ENCODE measurements around the gene ZNF236. TPM values are rescaled to one million over a fixed set of nuclear protein-coding genes. Genes with fewer than 3 reads are reported as not detected.
A peak's percentile ranks its signal among the peaks of the same experiment; 100 is the strongest.

The ZNF236 gene
- total RNA-seq, 4 donors from 2014 or later, result 15.6 to 28.0 (median 20.6) TPM

DNA sequence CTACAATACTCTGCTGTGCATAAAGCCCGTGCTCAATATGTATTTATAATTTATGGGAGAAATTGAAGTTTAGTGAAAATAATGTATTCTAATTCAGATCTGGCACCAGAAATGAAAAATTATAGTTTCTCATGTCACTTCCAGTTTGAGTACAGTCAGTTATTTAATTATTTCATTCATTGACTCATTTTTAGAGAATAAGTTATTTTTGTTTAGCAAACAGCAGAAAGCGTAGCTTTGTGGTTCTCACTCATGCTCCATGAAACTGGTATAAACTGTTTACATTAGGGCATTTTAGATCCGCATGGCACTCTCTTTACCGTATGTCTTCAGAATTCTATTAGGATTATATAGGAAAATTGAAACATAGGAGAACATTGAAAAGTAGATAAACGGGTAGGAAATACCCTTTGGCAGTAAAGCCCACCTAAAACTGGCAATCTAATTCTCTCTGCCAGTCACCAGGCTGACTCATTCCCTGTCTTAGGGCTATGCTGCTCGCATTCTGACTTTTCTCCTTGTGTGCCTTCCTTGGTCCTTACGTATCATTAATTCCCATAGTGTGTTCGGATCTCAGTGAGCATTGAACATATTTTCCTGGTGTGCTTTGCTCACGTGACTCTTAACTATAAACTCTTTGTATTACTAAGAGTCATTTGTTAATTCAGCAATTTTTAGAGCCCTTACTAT, 106.0 kb downstream of the ZNF236 start:
- H3K9me3 ChIP-seq, result no peaks in the 10 kb centered on the region
- H3K27ac ChIP-seq, result no peak overlapping the region
- H3K4me1 ChIP-seq, result no peaks in the 10 kb centered on the region
- intact Hi-C loops (cut with DNase I), result no loop called here
- TF ChIP-seq, protein P1, sequence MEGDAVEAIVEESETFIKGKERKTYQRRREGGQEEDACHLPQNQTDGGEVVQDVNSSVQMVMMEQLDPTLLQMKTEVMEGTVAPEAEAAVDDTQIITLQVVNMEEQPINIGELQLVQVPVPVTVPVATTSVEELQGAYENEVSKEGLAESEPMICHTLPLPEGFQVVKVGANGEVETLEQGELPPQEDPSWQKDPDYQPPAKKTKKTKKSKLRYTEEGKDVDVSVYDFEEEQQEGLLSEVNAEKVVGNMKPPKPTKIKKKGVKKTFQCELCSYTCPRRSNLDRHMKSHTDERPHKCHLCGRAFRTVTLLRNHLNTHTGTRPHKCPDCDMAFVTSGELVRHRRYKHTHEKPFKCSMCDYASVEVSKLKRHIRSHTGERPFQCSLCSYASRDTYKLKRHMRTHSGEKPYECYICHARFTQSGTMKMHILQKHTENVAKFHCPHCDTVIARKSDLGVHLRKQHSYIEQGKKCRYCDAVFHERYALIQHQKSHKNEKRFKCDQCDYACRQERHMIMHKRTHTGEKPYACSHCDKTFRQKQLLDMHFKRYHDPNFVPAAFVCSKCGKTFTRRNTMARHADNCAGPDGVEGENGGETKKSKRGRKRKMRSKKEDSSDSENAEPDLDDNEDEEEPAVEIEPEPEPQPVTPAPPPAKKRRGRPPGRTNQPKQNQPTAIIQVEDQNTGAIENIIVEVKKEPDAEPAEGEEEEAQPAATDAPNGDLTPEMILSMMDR (IDR thresholded peaks at IDR 0.05), result no peak
- TF ChIP-seq POLR2A (IDR thresholded peaks at IDR 0.05), result no peak
- no peak overlapping the region for H3K4me3 ChIP-seq (replicated peaks in 1 of 3)
- H3K36me3 ChIP-seq, result peaks cover 8 to 30% of the 10 kb centered on the region in 2 donors
- H3K27me3 ChIP-seq, result no peaks in the 10 kb centered on the region
- no peak for DNase-seq
- 95% methylated on average over 9 of the region's 9 CpGs for WGBS, 2 donors

DNA sequence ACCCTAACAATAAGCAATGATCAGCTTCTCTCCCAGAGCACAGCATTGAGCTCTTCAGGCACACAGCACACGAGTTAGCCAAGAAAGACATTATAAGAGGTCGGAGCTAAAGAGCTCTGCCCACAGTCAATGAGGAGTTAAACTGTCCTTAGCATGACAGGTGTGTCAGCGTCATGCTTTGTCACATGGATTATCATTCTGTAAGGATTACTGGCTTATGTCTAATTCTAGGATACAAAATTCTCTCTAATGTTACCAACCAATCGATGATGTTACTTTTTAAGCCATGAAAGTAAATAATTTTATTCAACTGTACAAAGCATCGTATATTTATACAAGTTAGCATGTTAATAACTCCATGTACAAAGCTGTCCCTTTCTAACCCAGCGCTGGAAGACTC, 108.8 kb downstream of the ZNF236 start:
- intact Hi-C loops (cut with DNase I), result no loop called here
- no peak for DNase-seq
- no peaks in the 10 kb centered on the region for H3K27me3 ChIP-seq
- H3K4me1 ChIP-seq, result no peaks in the 10 kb centered on the region
- TF ChIP-seq, protein P1 (IDR thresholded peaks at IDR 0.05), result no peak
- TF ChIP-seq POLR2A (IDR thresholded peaks at IDR 0.05), result no peak
- H3K27ac ChIP-seq, result no peak overlapping the region
- no peaks in the 10 kb centered on the region for H3K9me3 ChIP-seq
- peaks cover 0 to 26% of the 10 kb centered on the region in 2 donors for H3K36me3 ChIP-seq
- 92 to 96% methylated on average over 6 of the region's 6 CpGs for WGBS, 2 donors
- H3K4me3 ChIP-seq (replicated peaks in 1 of 3), result no peak overlapping the region

DNA sequence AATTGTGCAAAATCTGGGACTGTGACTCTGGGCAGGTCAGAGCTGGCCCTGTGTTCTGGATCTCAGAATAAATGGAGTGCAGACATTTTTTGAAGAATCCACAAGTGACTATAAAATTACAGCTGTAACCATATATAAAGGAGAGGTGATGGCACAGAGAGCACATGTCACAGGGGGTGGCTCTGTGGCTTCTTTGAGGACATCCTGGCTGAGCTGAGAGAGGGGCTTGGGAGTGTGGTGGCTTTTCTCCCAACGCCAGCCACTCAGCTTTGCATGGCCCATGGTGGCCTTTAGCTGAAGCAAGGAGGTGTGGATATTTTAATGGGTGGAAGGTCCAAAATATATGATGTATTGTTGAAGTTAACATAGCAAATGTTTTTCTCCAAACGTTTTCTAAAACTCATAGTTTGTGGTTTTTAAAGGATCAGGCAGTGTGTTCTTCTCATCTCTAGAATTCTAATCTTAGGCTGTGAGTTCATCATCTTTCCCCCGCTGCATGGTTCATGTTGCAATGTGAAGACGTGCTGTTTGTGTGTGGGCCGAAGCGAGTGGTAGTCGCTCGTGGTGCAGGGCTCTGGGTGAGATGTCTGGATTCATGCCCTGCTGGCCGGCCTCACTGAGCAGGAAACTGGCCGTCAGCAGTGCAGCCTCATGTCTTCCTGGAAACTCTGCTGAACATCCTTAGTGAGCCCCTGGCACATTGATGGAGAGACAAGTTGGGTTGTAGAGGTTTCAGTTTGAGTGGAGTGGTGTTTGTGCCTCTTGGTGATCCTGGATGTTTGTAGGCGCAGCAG, 109.9 kb downstream of the ZNF236 start:
- Histone ChIP-seq H3K27me3 (no peaks in the 10 kb centered on the region), H3K9me3 (no peaks in the 10 kb centered on the region), H3K36me3 (peaks cover 6 to 22% of the 10 kb centered on the region in 2 donors), H3K4me1 (no peaks in the 10 kb centered on the region), H3K27ac (no peak overlapping the region), H3K4me3 (replicated peaks in 1 of 3) (no peak overlapping the region)
- 67 to 93% methylated on average over 11 of the region's 11 CpGs for WGBS, 2 donors
- peak in 1 of 2 donors; percentile 16 for DNase-seq
- TF ChIP-seq, protein P1 (IDR thresholded peaks at IDR 0.05), result no peak
- no peak for TF ChIP-seq POLR2A (IDR thresholded peaks at IDR 0.05)
- intact Hi-C loops (cut with DNase I), result no loop called here

DNA sequence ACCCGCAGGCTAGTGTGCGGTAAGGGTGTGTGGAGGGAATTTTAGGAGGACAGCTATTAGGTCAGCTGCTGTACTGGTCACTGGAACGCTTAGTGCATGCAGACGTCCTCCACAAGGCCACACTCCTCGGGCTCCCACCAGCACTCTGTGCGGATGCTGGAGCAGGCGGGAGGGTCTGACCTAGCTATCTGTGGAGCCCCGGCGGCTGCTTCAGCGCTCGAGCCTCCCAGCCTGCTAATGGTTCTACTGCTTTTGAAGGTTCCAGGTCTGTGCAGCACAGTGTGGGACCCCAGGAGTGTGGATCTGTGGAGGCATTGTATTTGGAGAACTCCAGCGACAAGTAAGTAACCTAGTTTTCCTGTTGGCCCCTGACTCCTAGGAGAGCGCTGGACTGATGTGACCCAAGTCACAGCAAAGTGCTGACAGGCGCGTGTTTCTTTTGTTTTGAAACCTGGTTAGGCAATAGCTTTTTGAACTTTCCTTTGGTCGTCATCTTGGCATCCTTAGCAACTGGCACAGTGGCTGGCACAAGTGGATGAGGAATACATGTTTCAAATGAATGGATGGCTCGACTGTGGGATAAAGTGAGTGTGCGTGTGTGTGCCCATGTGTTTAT, 113.5 kb downstream of the ZNF236 start:
- DNase-seq, result no peak
- H3K36me3 ChIP-seq, result peaks cover 25 to 26% of the 10 kb centered on the region in 2 donors
- no peak for TF ChIP-seq POLR2A (IDR thresholded peaks at IDR 0.05)
- TF ChIP-seq, protein P1 (IDR thresholded peaks at IDR 0.05), result no peak

More for the DNA sequence above, 113.5 kb downstream of the ZNF236 start:
- Histone ChIP-seq H3K9me3 (no peaks in the 10 kb centered on the region), H3K4me1 (no peaks in the 10 kb centered on the region), H3K27me3 (no peaks in the 10 kb centered on the region), H3K27ac (no peak overlapping the region), H3K4me3 (replicated peaks in 1 of 3) (no peak overlapping the region)
- WGBS, 2 donors, result 94 to 96% methylated on average over 16 of the region's 18 CpGs
- intact Hi-C loops (cut with DNase I), result no loop called here
